GM10248 (cell line): Measurements from ENCODE around the gene METTL16.

Experiments used
- CTCF ChIA-PET: fragments of 300-600 bp; sonication (Branson Sonifier 250); formaldehyde crosslinking; extraction: SDS; loops from one replicate; lab custom pipeline; 2021; ENCODE audit warnings: antibody characterized with exemption; lab: Yijun Ruan, JAX
- POLR2A ChIA-PET: fragments of 350-650 bp; sonication (Branson Sonifier 250); formaldehyde crosslinking; extraction: SDS; loops from one replicate; lab custom pipeline; 2020; ENCODE audit warnings: antibody characterized with exemption; lab: Yijun Ruan, JAX
- DNase-seq: peaks from one replicate; pipeline ENCODE4 v3.0.0; 2012; ENCODE audit errors: extremely low spot score
- TF ChIP-seq, protein P1 (sequence below): IDR thresholded peaks from 2 replicates; pipeline ENCODE4 v1.5.1; 2012; ENCODE audit warnings: mild to moderate bottlenecking, low read depth; ENCODE audit errors: extremely low read depth, missing control alignments, control extremely low read depth

METTL16 gene

GRCh38 chr17:2474371-2474770, 37.3 kb downstream of the METTL16 start:
- ChIA-PET POLR2A (no interaction called here), CTCF (no interaction called here)
- TF ChIP-seq, protein P1, sequence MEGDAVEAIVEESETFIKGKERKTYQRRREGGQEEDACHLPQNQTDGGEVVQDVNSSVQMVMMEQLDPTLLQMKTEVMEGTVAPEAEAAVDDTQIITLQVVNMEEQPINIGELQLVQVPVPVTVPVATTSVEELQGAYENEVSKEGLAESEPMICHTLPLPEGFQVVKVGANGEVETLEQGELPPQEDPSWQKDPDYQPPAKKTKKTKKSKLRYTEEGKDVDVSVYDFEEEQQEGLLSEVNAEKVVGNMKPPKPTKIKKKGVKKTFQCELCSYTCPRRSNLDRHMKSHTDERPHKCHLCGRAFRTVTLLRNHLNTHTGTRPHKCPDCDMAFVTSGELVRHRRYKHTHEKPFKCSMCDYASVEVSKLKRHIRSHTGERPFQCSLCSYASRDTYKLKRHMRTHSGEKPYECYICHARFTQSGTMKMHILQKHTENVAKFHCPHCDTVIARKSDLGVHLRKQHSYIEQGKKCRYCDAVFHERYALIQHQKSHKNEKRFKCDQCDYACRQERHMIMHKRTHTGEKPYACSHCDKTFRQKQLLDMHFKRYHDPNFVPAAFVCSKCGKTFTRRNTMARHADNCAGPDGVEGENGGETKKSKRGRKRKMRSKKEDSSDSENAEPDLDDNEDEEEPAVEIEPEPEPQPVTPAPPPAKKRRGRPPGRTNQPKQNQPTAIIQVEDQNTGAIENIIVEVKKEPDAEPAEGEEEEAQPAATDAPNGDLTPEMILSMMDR = no peak
- DNase-seq = no peak

DNA sequence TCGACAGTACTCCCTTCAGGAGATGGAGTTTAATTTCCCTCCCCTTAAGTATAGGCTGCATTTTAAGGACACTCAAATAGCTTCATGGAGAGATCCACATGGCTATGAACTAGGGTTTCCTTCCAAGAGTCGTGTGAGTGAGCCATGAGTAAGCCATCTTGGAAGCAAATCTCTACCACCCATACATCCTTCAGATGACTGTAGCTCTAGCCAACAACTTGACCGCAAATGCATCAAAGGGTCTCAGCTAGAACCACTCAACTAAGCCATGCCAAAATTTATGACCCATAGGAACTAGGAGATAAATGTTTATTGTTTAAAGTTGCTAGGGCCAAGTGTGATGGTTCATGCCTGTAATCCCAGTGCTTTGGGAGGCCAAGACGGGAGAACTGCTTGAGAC, 43.4 kb downstream of the METTL16 start:
- TF ChIP-seq, protein P1 = no peak
- CTCF ChIA-PET = no interaction called here
- POLR2A ChIA-PET = no interaction called here
- no peak for DNase-seq

GRCh38 chr17:2466931-2467330, 44.8 kb downstream of the METTL16 start:
- CTCF ChIA-PET = interaction anchor here (0.9 to 2.2 kb wide), 2 partner anchors 9 to 46 kb away, joined by 3 to 6 read pairs; no protein-coding TSS in a partner anchor
- TF ChIP-seq, protein P1 = no peak
- no peak for DNase-seq
- POLR2A ChIA-PET = no interaction called here

DNA sequence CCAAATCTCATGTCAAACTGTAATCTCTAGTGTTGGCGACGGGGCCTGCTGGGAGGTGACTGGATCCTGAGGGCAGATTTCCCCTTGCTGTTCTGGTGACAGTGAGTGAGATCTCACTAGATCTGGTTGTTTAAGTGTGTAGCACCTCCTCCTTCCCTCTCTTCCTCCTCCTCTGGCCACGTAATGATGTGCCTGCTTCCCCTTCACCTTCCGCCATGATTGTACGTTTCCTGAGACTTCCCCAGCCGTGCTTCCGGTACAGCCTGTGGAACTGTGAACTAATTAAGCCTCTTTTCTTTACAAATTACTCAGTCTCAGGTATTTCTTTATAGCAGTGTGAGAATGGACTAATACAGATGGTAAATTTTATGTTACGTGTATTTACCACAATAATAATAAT, 49.2 kb downstream of the METTL16 start:
- ChIA-PET CTCF (no interaction called here), POLR2A (no interaction called here)
- TF ChIP-seq, protein P1 = no peak
- DNase-seq = no peak

DNA sequence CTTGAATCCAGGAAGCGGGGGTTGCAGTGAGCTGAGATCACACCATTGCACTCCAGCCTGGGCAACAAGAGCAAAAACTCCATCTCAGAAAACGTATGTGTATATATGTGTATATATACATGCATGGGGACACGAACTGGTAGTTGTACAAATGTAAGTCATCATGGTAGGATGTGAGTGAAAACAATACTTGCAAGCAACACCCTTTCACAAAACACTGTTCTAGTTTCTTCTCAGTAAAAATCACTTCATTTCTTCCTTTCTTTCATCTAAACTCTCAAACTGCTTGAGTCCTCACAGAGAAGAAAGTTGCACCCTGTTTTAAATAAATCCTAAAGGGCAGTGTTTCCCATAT, 51.8 kb downstream of the METTL16 start:
- TF ChIP-seq, protein P1 = no peak
- ChIA-PET CTCF (interaction anchor here (3.1 kb wide), 1 partner anchor 78 kb away, joined by 8 read pairs; no protein-coding TSS in a partner anchor), POLR2A (no interaction called here)
- DNase-seq = no peak

DNA sequence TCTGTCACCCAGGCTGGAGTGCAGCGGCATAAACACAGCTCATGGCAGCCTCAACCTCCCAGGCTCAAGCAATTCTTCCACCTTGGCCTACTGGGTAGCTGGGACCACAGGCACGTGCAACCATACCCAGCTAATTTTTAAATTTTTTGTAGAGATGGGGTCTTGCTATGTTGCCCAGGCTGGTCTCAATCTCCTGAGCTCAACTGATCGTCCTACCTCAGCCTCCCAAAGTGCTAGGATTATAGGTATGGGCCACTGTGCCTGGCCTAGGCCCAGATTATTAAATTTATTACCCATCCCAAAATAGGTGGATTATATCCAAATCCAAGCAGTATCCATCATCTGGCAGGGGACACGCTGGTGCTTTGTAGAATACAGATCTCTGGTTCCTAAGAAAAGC, 53.8 kb downstream of the METTL16 start:
- POLR2A ChIA-PET = no interaction called here
- DNase-seq = no peak
- TF ChIP-seq, protein P1 = no peak
- CTCF ChIA-PET = interaction anchor here (1.0 to 3.1 kb wide), 3 partner anchors 9 to 76 kb away, joined by 3 to 8 read pairs (median 6); no protein-coding TSS in a partner anchor
